Stimulated activated CD8-positive, alpha-beta memory T cell treated with anti-CD3 and anti-CD28 coated beads, Interleukin-7, amount 100 ng/mL, for 48 hours (primary cell): ENCODE results near the gene TMEM225B.
"Not testable (repeated sequence)": the region's sequence is repeated elsewhere in the genome, so short reads cannot be mapped to it uniquely, and the experiment has no call there.

ENCODE experiments used
- DNase-seq, 2 donors: peaks; one replicate each; pipeline ENCODE4 v3.0.0-alpha.2; 2020; ENCODE audit warnings: low read depth in 1 of 2; ENCODE audit errors: extremely low read depth in 1 of 2

Gene TMEM225B

DNA sequence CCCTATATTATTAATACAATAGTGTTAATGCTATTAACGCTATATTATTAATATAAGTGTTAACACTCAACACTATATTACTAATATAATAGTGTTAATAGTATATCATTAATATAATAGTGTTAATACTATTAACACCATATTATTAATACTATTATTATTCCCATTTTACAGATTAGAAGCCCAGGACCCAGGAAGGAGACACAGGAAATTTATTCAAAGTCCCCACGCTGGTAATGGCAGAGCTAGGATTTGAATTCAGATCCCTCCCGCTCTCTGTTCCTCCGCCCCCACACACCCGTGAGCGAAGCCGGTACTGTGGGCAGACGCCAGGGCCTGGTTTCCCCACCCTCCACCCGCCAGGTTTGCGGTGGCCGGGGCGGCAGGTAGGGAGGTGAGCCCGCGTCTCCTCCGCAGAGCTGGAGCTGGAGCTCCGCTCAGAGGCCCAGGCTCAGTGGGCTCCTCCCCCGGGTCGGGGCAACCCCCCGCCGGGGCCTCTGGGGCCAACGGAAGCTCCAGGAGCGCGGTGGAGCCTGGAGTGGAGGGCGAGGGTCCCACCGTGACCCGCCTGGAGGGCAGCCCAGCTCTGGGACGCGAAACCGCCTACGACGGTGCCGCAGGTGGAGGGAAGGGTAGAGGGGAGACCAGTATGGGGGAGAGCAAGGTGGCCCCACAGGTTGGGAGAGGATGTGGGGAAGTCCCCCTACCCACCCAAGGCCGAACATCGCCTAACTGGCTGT lies at the start of gene TMEM225B:
TMEM225B (plus strand) TSS at position 506 of the 740 bp plus-strand sequence. CDS start 6,122 bp downstream, outside the sequence.
- DNase-seq, result no peak

- not testable (repeated sequence) for DNase-seq
Observed at GRCh38 chr7:99549545-99549944, 48.5 kb upstream of the TMEM225B start.

GRCh38 chr7:99551334-99551733 lies 46.7 kb upstream of the TMEM225B start:
- DNase-seq, result no peak

GRCh38 chr7:99551767-99552463 lies 46.2 kb upstream of the TMEM225B start, which contains the start of gene FAM200A:
Gene FAM200A (minus strand): TSS chr7:99552114. CDS start chr7:99548407, 3,707 bp downstream.
- peak; percentile 70 to 76 for DNase-seq

- no peak for DNase-seq
Observed at GRCh38 chr7:99553039-99553438, 45.0 kb upstream of the TMEM225B start.

DNA sequence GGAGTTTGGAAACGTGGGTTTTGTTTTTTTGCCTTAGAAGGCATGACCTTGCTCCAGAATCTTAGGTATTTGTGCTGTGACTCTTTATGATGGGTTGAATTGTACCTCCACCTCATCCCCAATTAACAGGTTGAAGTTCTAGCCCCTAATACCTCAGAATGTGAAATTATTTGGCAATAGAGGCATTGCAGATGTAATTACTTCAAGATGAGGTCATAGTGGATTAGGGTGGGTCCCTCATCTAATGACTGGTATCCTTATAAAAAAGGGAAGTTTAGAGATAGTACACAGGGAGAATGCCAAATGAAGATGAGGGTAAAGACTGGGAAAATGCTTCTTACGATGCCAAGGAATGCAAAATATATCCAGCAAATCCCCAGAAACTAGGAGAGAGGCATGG lies 43.1 kb upstream of the TMEM225B start:
- no peak for DNase-seq

DNA sequence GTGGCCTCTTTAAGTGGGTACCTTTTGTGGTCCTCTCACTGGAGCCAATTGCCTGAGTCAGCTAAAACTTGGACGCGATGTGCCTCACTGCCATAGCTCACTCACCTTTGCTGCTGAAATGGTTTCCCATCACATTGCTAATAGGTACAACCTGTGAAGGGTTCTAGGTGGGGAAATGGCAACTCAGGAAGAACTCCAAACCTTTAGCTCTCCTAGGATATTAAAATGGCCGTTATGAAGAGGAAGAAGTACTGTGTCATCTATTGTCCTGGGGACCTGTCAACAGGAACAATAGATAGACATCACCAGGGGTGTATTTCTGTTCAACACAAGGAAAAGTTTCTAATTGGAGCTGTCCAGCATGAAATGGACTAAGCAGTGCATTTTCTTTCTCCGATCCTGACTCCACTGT lies 40.9 kb upstream of the TMEM225B start:
- no peak for DNase-seq

DNA sequence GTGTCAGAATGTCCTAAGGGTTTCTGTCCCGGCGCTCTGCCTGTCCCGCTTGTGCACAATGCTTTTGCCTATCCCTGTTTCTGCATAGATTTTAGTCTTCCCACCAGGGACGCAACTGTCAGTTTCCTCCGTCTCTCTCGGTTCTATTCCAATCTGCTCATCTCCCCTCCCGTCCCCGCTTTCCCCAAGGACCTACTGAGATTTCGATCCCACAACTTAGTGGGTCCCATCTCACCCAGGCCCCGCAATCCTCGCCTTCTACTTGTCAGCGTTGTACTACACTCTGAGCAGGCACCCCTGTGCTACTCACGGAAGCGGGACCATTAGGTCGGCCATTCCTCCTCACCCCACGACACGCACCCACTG lies 40.1 kb upstream of the TMEM225B start:
- no peak for DNase-seq

- peak; percentile 83 to 87 for DNase-seq
Observed at GRCh38 chr7:99558306-99559174, 39.5 kb upstream of the TMEM225B start, which contains the start of gene ZNF655. Gene ZNF655 (plus strand): TSS chr7:99558642. CDS start chr7:99560560, 1,918 bp downstream.

GRCh38 chr7:99559175-99559915 lies 38.7 kb upstream of the TMEM225B start:
- DNase-seq, result no peak

DNA sequence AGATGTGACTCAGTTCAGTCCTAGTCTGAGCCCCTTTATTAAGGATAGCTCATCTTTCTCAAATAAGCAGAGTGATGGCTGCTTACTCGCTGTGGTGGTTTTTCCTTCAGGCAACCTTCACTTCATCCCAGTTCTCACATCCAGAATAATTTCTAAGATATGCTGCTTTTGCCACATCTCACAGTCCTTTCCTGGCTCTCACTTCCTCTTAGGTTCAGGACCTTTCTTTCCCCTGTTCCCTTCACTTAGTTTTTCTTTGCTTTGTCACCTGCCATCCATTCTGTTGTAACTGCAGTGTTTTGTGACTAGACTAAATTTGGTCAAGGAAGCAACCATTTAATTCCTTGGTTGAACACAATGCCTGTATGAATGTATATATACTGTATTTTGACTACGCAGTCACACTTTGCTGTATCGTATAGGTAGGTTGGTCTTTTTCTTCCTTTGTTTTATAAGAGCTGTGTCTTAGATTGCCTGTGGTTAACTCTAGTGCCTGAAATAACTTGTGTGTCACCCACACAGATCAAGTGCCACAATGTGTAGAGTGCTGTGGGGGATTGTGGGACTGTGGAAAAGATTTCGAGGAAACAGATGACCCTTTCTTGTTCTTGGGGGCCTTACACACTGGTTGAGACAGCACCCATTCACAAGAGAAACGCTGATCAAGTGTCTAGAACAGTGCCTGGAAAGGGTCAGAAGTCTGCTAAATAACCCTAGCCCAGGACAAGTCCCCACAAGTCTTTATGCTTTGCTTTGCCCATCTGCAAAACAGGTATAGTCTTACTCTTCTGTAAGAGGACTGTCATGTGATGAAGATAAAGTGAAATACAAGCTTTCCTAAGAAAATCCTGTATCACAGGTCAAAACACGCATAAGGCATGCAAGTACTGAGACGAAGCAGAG lies 37.0 kb upstream of the TMEM225B start:
- DNase-seq, result no peak

GRCh38 chr7:99561737-99562051 lies 36.4 kb upstream of the TMEM225B start:
- DNase-seq, result no peak

- DNase-seq, result no peak
Observed at GRCh38 chr7:99562114-99562784, 35.8 kb upstream of the TMEM225B start.

DNA sequence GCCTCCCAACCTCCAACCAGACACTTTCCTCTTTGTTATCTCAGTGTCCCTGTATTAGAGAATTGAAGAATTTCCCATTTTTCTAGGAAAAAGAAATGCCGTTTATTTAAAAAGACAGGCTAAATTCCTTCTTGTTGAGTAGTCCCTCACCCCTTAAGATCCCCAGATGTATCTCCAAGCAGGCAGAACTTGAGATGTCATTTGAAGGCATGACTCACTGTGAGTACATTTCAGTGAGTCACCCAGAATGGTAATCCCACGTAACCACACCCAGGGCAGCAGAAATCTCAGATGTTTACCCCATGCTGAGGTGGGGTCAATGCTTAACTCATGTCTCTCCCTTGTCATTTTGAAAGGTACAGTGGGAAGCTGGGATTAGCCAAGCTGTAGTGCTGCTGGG lies 35.2 kb upstream of the TMEM225B start:
- DNase-seq, result peak in 1 of 2 donors; percentile 59

DNA sequence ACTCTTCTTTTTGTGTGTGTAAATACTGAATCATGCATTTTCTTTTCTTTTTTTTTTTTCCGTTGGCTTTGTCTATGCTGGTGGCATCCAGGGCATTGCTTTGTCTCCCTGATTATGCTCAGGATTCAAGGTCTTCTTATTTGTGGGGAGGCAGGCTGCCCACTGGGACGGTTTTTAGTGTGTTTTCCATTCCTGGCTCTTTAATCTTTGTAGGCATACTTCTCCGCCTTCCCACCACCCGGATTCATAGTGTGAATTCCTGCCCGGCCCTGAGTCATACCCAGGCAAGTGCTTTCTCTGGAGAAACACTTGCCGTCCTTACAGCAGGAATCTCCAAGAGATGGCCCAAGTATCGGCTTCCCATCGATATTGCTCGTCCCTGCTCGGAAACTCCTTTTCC lies 34.4 kb upstream of the TMEM225B start:
- DNase-seq, result no peak

DNA sequence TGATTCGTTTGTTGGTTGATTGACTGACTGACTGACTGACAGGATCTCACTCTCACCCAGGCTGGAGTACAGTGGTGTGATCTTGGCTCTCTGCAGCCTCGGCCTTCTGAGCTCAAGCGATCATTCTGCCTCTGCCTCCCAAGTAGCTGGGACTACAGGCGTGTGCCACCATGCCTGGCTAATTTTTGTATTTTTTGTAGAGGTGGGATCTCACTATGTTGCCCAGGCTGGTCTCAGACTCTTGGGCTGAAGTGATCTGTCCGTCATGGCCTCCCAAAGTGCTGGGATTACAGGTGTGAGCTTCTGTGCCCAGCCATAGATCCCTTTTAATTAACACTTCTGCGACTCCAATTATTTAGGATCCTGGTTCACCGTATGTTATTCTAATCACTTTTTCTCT lies 29.3 kb upstream of the TMEM225B start:
- not testable (repeated sequence) for DNase-seq

- no peak for DNase-seq
Observed at GRCh38 chr7:99571768-99572167, 26.3 kb upstream of the TMEM225B start.

- no peak for DNase-seq
Observed at GRCh38 chr7:99573257-99573656, 24.8 kb upstream of the TMEM225B start.

GRCh38 chr7:99576251-99576650 lies 21.8 kb upstream of the TMEM225B start:
- no peak for DNase-seq
